Measurements from ENCODE around the gene BBS9.

Gene BBS9

DNA sequence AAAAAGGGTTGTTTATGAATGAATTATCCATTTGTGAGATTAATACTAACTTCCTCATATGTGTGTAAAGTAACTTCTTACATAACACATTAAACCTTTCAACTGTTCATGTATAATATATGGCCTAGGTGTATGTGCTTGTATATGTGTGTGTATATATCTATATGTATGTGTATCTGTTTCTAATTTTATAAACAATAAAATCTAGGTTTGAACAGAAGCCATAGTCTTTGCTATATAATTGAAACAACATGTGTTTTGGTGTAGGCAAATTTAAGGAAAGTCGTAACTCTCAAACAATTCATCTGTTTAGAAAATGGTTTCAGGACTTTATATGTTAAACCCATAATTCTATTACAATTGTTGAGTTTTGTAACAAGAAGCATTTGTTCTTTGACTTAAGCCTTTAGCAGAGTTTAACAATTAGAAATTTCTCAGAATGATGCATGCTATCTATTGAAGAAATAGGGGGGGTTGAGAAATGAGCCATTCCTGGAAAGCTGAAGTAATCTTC, 103.3 kb downstream of the BBS9 start:
- Histone ChIP-seq H3K9me3 (no peaks in the 10 kb centered on the region), H3K4me3 (ENCODE audit: low read depth, low read length) (no peak overlapping the region), H3K36me3 (no peaks in the 10 kb centered on the region), H3K4me1 (no peaks in the 10 kb centered on the region), H3K27me3 (no peaks in the 10 kb centered on the region)
- TF ChIP-seq, protein P1, sequence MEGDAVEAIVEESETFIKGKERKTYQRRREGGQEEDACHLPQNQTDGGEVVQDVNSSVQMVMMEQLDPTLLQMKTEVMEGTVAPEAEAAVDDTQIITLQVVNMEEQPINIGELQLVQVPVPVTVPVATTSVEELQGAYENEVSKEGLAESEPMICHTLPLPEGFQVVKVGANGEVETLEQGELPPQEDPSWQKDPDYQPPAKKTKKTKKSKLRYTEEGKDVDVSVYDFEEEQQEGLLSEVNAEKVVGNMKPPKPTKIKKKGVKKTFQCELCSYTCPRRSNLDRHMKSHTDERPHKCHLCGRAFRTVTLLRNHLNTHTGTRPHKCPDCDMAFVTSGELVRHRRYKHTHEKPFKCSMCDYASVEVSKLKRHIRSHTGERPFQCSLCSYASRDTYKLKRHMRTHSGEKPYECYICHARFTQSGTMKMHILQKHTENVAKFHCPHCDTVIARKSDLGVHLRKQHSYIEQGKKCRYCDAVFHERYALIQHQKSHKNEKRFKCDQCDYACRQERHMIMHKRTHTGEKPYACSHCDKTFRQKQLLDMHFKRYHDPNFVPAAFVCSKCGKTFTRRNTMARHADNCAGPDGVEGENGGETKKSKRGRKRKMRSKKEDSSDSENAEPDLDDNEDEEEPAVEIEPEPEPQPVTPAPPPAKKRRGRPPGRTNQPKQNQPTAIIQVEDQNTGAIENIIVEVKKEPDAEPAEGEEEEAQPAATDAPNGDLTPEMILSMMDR (IDR thresholded peaks at IDR 0.05; ENCODE audit: low read depth, low read length), result no peak
- no peak for DNase-seq

DNA sequence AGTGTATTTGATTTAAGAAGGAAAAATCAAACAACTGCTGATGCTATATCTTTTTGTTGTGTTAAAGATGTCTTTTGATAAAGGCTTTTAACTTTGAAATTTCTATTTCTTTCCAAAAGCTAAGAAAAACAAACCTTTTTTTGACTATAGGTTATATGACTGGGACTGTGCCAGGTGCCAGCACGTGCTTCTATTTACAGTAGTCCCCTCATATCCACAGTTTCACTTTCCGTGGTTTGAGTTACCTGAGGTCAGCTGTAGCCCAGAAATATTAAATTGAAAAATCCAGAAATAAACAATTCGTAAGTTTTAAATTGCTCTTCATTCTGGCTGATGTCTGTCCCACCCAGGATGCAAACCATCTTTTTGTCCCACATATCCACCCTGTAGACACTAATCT, 104.3 kb downstream of the BBS9 start:
- H3K4me3 ChIP-seq (ENCODE audit: low read depth, low read length), result no peak overlapping the region
- no peak for DNase-seq
- TF ChIP-seq, protein P1 (IDR thresholded peaks at IDR 0.05; ENCODE audit: low read depth, low read length), result no peak
- no peaks in the 10 kb centered on the region for H3K9me3 ChIP-seq
- no peaks in the 10 kb centered on the region for H3K4me1 ChIP-seq
- H3K36me3 ChIP-seq, result no peaks in the 10 kb centered on the region
- peaks cover 6% of the 10 kb centered on the region; the same call in 1 of the 2 replicates for H3K27me3 ChIP-seq

GRCh38 chr7:33237036-33237435, 107.7 kb downstream of the BBS9 start:
- H3K27me3 ChIP-seq, result peaks cover 6% of the 10 kb centered on the region; the same call in 1 of the 2 replicates
- H3K9me3 ChIP-seq, result no peaks in the 10 kb centered on the region
- no peak overlapping the region for H3K4me3 ChIP-seq (ENCODE audit: low read depth, low read length)
- H3K36me3 ChIP-seq, result no peaks in the 10 kb centered on the region
- no peak for DNase-seq
- H3K4me1 ChIP-seq, result no peaks in the 10 kb centered on the region
- TF ChIP-seq, protein P1 (IDR thresholded peaks at IDR 0.05; ENCODE audit: low read depth, low read length), result no peak

- Histone ChIP-seq H3K9me3 (no peaks in the 10 kb centered on the region), H3K27me3 (no peaks in the 10 kb centered on the region), H3K4me3 (ENCODE audit: low read depth, low read length) (no peak overlapping the region), H3K36me3 (no peaks in the 10 kb centered on the region), H3K4me1 (no peaks in the 10 kb centered on the region)
- TF ChIP-seq, protein P1 (IDR thresholded peaks at IDR 0.05; ENCODE audit: low read depth, low read length), result peak; percentile 71
- no peak for DNase-seq
Observed at GRCh38 chr7:33243319-33243881, 114.0 kb downstream of the BBS9 start.

DNA sequence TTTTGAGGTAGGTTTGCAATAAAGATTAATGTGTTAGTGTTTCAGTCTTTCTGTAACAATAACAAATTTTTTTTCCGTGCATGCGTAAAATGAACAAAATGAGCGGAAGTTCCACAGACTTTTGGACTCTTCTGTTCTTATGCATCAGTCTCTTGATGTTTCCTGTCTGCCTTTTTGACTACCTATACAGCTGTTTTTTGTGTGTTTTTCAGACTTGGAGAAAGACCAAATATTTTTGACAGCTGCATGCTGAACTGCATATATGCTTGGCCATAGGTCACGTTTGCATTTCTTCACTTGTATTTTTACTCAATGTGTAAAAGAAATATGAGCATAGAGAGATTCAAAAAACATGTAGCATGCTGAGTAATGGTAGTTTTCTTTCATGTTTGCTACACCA, 119.3 kb downstream of the BBS9 start:
- no peaks in the 10 kb centered on the region for H3K27me3 ChIP-seq
- no peak for DNase-seq
- no peaks in the 10 kb centered on the region for H3K36me3 ChIP-seq
- H3K9me3 ChIP-seq, result no peaks in the 10 kb centered on the region
- TF ChIP-seq, protein P1 (IDR thresholded peaks at IDR 0.05; ENCODE audit: low read depth, low read length), result no peak
- no peak overlapping the region for H3K4me3 ChIP-seq (ENCODE audit: low read depth, low read length)
- no peaks in the 10 kb centered on the region for H3K4me1 ChIP-seq

DNA sequence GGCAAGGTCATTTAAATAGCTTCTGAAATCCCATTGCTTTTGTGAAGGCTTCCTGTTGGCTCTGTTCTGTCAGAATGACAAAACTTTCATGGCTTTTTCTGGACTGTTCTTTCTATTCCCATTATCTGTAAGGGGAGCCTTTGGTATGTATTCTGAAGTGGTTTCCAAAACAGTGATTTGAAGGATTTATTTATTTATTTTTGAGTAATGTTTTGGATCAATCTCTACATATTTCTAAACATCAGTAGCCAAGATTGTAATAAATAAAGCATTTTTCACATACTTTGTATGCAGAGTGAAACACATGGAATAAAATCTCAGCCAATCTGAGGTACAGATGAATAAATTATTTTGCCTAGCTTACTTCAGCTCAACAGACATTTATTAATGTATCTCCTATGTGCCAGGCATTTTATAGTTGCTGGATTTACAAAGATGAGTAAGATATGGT, 121.1 kb downstream of the BBS9 start:
- DNase-seq, result no peak
- no peaks in the 10 kb centered on the region for H3K27me3 ChIP-seq
- H3K9me3 ChIP-seq, result no peaks in the 10 kb centered on the region

More for the DNA sequence above, 121.1 kb downstream of the BBS9 start:
- TF ChIP-seq, protein P1 (IDR thresholded peaks at IDR 0.05; ENCODE audit: low read depth, low read length), result no peak
- Histone ChIP-seq H3K36me3 (no peaks in the 10 kb centered on the region), H3K4me1 (no peaks in the 10 kb centered on the region), H3K4me3 (ENCODE audit: low read depth, low read length) (no peak overlapping the region)

Measured in BE2C (cell line).